Fibroblast of pulmonary artery (primary cell): Measurements from ENCODE around the gene UTP15.
A peak's percentile ranks its signal among the peaks of the same experiment; 100 is the strongest.

Experiments used
- DNase-seq: peaks from one replicate; pipeline ENCODE4 v3.0.0-alpha.2; 2010; ENCODE audit warnings: low read depth
- H3K4me3 ChIP-seq: replicated peaks from 2 replicates; pipeline ENCODE4 v1.5.1; 2011; ENCODE audit warnings: low read depth, mild to moderate bottlenecking, control low read depth, low read length, moderate library complexity
- TF ChIP-seq, protein P1 (sequence below): IDR thresholded peaks from 2 replicates; pipeline ENCODE4 v1.5.1; 2011; ENCODE audit warnings: mild to moderate bottlenecking, control low read depth, low read length, inconsistent platforms; ENCODE audit errors: missing control alignments

UTP15 gene

DNA sequence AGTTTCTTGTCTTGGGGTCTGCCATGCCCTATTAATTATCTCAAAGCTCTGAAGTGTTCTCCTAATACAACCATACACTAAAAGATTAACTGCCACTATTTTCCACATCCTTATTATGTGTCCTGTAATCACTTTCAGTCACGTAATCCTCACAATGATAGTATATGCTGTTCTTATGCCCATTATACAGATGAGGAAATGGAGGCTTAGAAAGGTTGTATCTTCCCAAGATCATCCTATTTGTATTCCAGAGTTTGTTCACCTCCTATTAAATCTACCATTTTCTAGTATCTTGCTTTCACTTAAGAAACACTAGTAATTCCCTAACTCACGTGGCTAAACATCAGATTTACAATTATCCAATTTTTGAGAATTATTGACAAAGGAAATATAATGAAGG is 57.5 kb downstream of the UTP15 start:
- DNase-seq, result no peak
- TF ChIP-seq, protein P1, sequence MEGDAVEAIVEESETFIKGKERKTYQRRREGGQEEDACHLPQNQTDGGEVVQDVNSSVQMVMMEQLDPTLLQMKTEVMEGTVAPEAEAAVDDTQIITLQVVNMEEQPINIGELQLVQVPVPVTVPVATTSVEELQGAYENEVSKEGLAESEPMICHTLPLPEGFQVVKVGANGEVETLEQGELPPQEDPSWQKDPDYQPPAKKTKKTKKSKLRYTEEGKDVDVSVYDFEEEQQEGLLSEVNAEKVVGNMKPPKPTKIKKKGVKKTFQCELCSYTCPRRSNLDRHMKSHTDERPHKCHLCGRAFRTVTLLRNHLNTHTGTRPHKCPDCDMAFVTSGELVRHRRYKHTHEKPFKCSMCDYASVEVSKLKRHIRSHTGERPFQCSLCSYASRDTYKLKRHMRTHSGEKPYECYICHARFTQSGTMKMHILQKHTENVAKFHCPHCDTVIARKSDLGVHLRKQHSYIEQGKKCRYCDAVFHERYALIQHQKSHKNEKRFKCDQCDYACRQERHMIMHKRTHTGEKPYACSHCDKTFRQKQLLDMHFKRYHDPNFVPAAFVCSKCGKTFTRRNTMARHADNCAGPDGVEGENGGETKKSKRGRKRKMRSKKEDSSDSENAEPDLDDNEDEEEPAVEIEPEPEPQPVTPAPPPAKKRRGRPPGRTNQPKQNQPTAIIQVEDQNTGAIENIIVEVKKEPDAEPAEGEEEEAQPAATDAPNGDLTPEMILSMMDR, result no peak
- H3K4me3 ChIP-seq, result no peak overlapping the region

DNA sequence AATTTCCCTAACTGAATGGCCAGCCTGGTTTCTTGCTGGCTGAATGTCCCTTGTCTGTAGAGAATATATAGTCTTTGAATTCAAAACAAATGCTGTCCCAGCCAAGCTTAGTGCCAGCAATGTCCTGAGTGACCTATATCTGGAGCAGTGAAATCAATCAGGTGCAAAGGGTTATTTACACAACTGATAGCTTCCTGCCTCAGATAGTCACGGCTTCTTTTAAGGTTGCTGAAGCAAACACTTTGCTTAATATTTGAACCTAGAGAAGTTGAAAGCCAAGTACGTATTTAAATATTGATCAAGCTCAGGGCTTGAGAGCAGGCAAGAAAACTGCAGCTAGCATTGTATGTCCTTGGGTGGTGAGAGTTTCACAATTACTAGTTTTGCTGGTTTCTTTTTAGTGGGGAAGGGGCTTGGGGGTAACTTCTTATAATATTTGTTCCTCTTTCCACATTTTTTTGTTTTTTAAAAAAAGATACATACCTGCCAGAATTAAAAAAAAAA is 58.4 kb downstream of the UTP15 start:
- DNase-seq, result no peak
- TF ChIP-seq, protein P1, result no peak
- H3K4me3 ChIP-seq, result no peak overlapping the region

DNA sequence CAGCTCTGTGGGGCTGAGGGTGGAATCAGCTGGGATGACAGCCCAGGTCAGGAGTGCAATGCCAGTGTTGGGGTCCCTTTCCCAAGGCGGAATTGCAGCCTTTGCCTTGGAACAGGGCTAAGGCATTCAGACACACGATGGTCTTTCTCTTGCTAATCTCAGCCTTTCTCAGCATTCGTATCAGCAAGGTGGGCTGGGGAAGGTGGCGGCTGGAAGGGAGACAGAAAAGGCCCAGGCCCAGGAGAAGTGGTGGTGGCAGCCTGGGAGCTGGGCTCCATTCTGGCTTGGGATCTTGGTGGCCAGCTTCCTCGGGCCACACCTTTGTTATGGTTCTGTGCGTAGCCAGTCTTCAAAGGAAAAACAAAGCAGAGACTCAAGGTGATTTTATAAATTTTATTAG is 59.3 kb downstream of the UTP15 start:
- no peak overlapping the region for H3K4me3 ChIP-seq
- TF ChIP-seq, protein P1, result no peak
- DNase-seq, result no peak

DNA sequence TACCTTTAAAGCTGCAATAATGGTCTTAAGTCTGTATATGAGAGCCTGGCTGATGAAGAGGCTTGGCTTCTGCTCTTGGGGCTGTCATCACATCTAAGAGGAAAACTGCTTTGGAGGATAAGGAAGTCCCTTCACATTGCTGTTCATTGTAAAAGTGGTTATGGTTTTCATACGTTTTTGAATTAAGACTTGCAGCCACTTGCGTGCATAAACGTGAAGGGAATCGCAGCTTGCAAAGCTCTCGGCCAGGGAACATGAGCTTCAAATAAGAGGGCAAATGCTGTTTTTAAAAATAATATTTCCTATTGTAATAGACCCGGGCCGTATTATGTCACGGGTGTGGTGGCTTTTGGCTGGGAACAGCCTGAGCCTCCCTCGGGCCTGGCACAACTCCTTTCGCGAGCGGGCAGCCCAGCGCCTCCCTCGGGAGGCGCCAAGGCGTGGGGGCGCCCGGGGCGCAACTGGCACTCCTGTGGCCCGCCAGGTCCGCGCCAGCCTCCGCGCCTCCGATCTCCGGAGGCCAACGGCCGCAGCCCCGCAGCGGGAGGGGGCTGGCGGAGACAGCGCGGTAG is 59.9 kb downstream of the UTP15 start:
- DNase-seq, result peak; percentile 38
- TF ChIP-seq, protein P1, result no peak
- H3K4me3 ChIP-seq, result peak overlapping the region; percentile 76

DNA sequence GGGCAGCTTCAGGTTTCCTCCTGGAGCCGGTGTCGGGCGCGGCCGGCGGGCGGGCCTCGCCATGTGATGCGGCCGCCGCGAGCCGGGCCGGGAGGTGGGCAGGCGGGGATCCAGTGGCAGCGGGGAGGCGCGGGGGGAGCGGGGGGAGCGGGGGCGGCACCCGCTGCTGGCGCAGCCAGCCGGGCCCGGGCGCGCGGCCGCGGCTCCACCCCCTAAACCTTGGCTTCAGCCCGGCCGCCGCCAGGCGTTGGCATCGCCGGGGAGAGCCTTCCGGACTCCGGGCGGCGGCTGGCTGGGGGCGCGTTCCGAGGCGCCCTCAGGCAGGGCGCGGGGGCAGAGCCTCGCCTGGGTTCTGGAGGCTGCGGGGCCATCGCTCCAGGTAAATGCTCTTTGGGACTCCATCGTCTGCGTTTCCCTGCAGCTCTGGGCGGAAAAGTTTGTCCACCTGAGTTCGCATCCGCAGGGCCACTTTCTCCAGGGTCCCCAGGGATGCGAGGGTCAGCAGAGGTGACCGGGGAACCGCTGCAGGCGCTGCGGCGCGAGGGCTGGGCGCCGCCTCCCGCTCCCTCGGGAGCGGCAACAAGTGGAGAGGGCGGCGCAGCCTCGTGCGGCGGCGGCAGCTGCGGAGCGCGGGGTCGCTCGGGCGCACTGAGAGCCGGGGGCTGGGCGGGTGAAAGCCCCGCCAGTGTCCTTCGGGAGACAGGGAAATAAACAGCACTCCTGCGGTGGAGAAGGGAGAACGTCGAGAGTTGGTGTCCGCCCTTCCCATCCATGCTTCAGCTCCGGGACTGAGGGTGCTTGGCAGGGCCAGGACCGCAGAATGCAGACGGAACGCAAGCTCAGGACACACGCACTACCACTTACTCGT is 60.6 kb downstream of the UTP15 start, which contains the start of gene ARHGEF28:
TSS of gene ARHGEF28 (plus strand) at position 253 of the 868 bp plus-strand sequence. CDS start 58,656 bp downstream, outside the sequence.
- DNase-seq, result peak; percentile 49
- TF ChIP-seq, protein P1, result no peak
- H3K4me3 ChIP-seq, result peak within 1 kb of the TSS; percentile 76

DNA sequence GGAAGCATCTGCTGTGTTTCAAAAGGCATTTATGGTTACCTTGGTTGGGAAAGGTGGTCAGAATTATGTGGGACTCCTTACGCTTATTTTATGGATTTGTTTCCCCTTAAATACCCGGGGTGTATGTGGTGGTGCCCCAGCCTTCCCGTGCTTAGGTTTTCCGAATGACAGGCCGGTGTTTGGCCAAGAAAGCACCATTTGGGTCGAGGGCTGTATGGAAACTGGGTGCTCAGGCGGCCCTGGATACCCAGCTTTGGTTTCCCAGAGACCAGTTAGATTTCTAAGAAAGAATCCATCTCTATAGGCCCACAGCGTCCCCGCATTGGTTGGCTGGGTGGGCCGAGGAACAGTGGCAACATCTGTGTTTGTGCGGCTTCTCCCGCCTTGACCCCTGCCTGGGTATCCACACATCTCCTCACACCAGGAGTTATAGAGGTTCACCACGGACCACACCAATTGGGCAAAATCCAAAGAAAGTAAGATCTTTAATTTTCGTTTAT is 61.3 kb downstream of the UTP15 start:
- H3K4me3 ChIP-seq, result peak overlapping the region; percentile 76

More for the DNA sequence above, 61.3 kb downstream of the UTP15 start:
- no peak for DNase-seq
- TF ChIP-seq, protein P1, result no peak
